Left colon (tissue), 2 donors: ENCODE data around the gene ATG4C. TPM values are rescaled to one million over a fixed set of nuclear protein-coding genes. Genes with fewer than 3 reads are reported as not detected.
"Not testable (repeated sequence)": the region's sequence is repeated elsewhere in the genome, so short reads cannot be mapped to it uniquely, and the experiment has no call there.

ENCODE experiments used
- ATAC-seq: fragments of 200-7000 bp; cut with Tn5 transposase; one replicate; pipeline ENCODE4 v1.9.1; 2020; ENCODE audit warnings: mild to moderate bottlenecking, moderate library complexity
- DNase-seq, 2 donors: peaks; one replicate each; pipeline ENCODE4 v3.0.0-alpha.2; 2020
- intact Hi-C, 2 donors: fragments of 100-400 bp; cut with DNase I in 1 of 2; cut with micrococcal nuclease in 1 of 2; formaldehyde crosslinking; loops; one replicate each; pipeline versions ENCODE4 v1.11.2 to v1.14.0; 2022; cut with DNase I, micrococcal nuclease
- total RNA-seq, 2 donors: library from RNA; stranded (reverse); fragmentation: NEBNext Ultra II Directional; extraction: Animal tissue kit (Norgen Biotek cat#: 25700); gene quantifications; one replicate each; pipeline ENCODE4 v1.2.1, GENCODE V29; 2021
- donor health status: DM: no; HTN: no; CAD: no.
- donor health status: DM: yes; HTN: yes; CAD: no.

ATG4C gene
- total RNA-seq, 2 donors from 2014 or later = 6.8 to 7.3 TPM

DNA sequence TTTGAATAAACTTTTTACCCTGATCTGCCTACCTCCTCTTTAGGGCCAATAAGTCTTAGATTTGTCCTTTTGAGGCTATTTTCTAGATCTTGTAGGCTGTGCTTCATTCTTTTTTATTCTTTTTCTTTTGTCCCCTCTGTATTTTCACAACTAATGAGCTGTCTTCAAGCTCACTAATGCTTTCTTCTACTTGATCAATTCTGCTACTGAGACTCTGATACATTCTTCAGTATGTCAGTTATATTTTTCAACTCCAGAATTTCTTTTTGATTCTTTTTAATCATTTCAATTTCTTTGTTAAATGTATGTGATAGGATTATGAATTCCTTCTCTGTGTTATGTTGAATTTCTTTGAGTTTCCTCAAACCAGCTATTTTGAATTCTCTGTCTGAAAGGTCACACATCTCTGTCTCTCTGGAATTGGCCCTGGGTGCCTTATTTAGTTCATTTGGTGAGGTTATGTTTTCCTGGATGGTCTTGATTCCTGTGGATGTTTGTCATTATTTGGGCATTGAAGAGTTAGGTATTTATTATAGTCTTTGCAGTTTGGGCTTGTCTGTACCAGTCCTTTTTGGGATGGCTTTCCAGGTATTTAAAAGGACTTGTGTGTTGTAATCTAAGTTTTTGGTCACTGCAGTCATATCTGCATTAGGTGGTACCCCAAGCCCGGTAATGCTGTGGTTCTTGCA, 11.2 kb upstream of the ATG4C start:
- intact Hi-C loops = no loop called here
- no peak for ATAC-seq
- DNase-seq = no peak

DNA sequence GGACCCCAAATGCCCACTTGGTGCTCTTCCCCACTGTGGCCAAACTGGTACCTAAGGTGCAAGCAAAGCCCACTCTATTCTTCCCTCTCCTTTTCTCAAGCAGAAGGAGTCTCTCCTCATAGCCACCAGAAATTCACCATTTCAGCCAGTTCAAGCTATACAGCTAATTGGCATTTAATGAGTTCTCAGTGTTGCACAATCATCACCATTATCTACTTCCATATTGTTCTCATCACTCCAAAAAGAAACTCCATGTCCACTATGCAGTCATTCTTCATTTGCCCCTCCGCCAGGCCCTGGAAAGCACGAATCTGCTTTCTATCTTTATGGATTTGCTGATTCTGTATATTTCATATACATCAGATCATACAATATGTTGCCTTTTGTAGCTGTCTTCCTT, 9.9 kb upstream of the ATG4C start:
- intact Hi-C loops = no loop called here
- no peak for DNase-seq
- no peak for ATAC-seq

DNA sequence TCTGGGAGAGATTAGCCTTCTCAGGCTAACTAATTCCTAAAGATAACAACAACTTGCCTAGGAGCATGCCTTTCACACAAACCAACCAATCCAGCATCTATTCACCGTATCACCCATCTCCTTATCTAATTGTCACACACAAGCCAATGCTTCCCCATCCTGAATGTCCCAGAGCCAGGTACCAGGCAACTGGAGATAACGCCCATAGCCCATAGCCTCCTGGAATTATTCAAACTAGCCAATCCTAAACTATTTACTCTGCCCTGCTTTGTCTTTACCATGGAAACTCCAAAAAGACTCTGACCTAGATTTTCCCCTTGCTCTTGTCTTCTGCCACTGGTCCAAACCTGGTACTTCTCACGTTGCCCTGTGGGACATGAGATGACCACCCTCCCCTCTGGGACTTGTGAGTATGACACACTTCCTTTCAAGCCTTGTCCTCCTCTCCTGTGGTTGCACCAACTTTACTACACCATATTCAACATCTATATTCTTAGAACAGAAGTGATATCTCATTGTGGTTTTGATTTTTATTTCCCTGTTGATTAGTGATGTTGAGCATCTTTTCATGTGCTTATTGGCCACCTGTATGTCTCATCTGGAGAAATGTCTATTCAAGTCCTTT, 8.8 kb upstream of the ATG4C start:
- intact Hi-C loops = no loop called here
- DNase-seq = no peak
- no peak for ATAC-seq

DNA sequence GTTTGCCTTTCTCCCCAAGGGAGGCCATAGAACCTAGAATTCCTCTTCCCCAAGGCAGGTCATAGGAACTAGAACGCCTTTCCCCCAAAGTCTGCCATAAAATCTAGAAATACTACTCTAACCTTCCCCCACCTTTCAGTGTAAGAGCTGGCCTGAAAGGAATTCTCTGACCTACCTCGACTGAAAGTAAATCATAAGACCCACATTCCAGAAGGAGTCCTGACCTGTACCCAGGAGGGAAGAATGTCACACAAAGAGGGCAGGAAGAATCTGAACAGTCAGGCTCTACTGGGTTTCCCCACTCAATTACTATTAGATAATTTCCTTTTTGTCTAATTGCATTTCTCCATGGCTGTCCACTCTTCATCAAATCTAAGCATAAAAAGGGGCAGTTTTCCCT, 5.7 kb upstream of the ATG4C start:
- intact Hi-C loops = no loop called here
- DNase-seq = no peak
- no peak for ATAC-seq

DNA sequence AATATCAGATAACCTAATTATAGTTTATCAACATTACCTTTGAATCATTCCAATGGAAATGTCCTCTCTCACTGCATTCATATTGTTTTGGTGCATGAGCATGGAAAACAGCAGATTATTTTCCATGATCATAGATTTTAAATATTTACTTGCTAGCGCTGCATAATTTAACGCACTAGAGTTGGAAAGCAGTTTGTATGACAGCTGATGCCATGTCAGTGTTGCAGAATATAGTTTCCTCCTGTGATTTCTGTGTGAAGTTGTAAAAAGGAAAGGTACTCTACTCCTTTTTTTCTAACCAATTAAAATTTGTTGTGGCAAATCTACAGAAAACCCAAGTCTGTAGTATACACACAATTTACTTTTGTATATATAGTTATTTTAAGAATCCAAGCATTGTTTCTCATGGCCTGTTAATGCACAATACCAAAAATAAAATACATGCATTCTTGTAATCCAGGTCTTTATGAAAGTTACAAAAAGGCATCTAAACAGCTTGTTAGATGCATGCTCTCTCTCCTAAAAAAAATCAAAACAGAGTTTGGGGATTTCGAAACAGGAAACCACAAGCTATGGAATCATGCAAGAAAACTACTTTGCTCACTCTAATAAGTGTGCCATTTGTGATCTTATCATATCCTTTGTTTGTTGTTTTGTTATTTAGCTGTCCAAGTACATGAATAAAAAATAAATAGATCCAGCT, 1.9 kb upstream of the ATG4C start:
- no peak for DNase-seq
- intact Hi-C loops = no loop called here
- no peak for ATAC-seq

DNA sequence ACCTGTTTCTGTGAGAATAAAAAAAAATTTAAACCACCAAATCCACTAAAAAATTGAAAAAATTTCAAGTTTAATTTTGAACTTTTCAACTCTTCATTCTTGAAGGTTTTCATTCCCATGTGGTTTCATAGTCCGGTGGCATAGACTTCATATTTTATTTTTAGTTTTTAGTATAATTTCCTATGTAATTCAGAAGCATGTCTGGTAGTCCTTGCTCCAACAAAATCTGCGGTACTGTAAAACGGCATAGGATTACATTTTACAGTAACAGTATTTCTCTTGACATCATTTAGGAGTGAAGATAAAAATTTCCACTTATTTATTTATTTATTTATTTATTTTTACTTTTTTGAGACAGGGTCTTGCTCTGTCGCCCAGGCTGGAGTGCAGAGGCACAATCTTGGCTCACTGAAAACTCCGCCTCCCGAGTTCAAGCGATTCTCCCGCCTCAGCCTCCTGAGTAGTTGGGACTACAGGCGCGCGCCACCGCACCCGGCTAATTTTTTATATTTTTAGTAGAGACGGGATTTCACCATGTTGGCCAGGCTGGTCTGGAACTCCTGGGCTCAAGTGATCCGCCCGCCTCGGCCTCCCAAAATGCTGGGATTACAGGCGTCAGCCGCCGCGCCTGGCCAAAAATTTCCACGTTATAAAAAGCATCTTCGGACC, 1.3 kb upstream of the ATG4C start:
- DNase-seq = peak in 1 of 2 donors; percentile 26
- intact Hi-C loops, ATAC-seq: not testable (repeated sequence)

DNA sequence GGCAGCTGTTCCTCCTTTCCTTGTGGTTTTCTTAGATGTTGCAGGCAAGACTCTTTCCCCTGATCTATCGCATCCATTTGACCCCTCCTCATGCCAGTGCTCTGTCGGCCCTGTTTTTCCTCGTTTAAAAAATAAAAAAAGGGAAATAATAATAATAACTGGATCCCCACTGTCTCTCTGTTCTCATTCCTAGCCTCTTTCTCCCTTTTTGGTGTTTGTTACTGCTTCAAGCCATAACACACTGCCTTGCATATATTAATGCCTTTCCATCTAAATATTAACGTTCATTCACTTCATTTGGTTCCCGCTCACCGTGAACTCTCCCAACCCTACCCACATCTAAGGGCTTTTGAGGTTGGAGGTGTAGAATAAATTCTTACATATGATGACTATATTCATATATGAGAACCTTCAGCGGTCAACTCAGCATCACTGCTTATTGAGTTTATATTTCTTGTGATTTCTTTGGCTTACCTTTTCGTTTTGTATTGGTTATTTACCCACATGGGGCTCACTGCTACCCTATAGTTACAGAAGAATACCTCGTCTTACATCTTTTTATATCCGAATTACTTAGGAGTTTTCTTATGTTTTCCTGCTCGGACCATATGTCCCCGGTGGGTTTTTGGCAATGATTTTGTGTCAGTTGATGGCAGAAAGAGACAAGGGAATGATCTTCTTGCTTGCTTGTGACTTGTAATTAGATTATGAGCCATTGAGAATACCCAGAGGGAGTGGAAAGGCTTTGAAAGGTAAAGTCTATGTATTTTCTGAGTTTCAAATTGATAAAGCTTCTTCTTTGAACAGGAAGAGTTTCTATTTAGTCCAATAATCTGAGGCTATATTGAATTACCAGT, 805 bp downstream of the ATG4C start:
- intact Hi-C loops = no loop called here
- peak; percentile 24 for ATAC-seq
- DNase-seq = no peak

DNA sequence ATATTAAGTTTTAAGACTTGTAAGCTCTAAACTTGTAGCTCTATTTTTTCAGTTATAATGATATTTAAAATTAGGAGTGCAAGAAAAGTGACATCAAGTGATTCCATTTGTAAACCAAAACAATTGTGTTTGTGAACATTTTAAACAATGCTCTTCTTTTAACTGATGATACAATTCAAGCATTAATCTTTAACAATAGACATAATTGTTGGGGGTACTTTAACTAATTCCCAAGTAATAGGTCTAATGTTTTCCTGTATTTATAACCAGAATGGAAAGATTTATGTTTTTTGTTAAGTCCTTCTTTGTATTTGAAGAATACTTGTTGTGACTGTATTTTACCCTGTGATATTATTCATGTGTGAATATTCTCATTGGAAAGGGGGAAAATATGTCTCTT, 6.8 kb downstream of the ATG4C start:
- ATAC-seq = no peak
- intact Hi-C loops = no loop called here
- DNase-seq = no peak

DNA sequence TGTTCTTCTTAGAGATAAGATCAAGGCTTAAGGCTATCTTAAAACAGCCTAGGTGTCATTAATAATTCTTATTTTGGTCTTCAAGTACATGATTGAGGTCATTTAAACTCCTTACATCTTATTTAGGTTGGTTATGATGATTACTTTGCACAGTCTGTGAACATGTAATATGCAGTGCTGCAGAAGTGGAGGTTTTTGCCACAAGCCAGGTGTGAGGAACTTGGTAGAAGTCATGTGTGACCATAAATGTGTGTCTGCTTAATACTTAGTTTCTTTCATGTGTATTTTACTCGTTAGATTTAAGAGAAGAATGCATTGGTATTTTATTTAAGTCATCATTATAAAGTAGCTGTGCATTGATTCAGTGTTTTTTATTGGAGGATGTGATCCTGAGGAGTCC, 10.1 kb downstream of the ATG4C start:
- ATAC-seq (no peak), DNase-seq (no peak)
- intact Hi-C loops = no loop called here

DNA sequence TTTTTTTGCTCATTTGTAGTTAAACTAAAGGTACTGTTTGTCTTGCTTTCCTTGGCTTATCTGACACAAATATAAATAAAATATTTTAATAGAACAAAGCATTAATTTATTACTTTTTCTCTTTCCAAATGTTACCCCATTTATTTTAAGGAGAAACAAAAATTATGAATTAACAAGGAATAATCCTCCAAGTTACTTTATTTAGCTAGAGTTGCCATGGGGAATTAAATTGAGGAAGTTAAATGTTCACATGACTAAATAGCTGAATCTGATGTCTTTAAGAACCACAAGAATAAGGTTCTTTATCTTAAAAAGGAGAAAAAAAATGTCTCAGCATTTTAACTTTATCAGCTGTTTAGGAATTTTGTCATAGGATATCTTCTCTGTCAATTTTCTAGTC, 12.3 kb downstream of the ATG4C start:
- no peak for DNase-seq
- intact Hi-C loops = no loop called here
- ATAC-seq = no peak

DNA sequence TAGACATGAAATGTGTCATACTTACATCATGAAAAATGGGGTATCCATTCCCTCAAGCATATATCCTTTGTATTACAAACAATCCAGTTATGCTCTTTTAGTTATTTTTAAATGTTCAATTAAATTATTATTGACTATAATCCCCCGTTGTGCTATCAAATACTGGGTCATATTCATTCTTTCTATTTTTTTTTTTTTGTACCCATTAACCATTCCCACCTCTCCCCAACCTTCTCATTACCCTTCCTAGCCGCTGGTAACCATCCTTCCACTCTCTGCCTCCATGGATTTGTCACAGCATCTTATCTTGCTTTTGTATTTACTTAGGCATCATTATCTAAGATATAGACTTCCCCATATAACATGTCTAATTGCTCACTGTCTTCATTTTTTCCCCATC, 15.8 kb downstream of the ATG4C start:
- intact Hi-C loops = no loop called here
- ATAC-seq = no peak
- no peak for DNase-seq

DNA sequence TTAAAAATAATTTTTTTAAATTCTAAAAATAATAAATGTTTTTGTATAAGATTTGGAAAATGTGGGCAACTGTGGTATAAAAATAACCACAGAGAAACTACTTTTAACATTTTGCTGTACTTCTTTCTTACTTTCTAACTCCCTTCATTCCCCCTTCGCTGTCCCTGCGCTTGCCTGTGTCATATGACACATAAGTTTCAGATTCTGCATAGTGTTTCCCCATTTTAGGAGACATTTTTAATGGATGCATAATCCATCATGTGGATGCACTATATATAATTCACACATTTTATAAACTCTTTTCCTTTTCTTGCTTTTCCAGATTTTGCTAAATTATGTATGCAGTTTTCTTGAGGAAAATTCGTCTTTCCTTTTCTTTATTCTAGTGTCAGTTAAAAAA, 16.3 kb downstream of the ATG4C start:
- DNase-seq (no peak), ATAC-seq (no peak)
- intact Hi-C loops = no loop called here

DNA sequence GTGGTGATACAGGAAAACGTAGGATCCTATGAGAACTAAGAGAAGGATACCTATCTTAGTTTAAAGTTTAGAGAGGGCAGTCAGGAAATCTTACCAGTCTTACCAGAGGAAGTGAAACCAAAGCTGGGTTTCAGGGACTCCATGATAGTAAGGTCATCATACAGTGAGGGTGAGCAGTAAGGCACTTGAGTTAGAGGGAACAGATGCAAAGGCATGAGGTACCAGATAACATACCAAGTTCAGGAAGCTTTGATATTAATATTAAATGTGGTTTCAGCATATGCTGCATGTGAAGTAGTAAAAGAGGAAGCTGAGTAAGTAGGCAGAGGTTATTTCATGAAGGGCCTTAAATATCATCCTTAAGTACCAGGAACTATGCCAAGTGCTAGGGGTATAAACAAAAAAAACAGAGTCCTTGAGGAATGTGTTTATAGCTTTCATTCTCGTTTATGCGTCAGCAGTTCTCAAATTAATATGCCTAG, 16.9 kb downstream of the ATG4C start:
- ATAC-seq = peak; percentile 48
- DNase-seq = no peak
- intact Hi-C loops = no loop called here

DNA sequence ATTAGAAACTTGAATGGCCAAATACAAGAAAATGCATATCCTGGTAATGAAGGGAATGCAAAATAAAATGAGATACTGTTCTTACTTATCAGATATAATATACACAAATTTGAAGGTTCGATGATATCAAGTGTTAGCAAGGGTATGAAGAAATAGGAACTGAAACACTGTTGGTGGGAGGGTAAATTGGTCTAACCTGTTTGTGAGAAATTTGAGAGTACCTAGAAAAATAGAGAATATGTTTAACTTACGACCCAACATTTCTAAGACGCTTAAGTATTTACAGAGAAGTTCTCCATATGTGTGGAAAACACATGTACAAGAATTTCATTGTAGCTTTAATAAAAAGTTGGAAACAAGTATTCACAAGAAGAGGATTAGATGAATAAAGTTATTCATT, 25.9 kb downstream of the ATG4C start:
- intact Hi-C loops = no loop called here
- ATAC-seq = no peak
- DNase-seq = no peak

DNA sequence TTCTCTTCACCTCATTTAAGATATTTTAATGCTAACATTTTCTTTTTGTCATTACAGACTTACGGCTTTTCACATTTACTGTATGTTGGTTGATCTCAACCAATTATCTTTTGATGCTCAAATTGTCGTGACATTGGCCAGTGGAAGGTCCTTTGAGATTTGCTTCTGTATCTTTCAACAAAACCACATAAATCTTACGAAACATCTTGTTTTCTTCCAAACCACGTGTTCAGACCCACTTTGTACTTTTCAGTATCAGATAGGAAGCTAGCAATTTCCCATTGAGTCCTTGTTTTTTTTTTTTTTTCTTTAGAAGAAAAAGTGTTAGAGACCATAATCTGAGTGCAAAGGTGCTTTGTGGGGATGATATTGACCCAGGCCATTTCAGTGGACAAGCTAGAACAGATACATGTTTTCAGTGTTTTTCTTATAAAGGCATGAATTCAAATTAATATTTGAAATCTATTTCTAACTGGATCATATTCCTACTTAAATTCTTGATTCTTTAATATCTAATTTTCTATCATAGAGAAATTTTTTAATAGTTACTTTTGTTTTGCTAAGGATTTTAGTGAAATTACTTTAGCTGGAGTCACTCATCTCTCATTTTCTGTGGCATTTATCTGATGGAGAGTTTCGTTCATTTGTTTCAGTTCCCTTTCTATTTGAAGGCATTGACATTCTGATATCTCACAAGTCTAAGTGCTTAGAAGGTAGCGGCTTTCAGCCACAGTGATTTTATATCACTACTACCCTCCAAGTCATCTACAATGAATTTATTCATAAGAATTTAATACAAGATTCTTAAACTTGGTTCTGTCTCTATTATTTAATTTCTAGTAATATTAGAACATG, 26.7 kb downstream of the ATG4C start:
- no peak for DNase-seq
- intact Hi-C loops = no loop called here
- ATAC-seq = no peak

DNA sequence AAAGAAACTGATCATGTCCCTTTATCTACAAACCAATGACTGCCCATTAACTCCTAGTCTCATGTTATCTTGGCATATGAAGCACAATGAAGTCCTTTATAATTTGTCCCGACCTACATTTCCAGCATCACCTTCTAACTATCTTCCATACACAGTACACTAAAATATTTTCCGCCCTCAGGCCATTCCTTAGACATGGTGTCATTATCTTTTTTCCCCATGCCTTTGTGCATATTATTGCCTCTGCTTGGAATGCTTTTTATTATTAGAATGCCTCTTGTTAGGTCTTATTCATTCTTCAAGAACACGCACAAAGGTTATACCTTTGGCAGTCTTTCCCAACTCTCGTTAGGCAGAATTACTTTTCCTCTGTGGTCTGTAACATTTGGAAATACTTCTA, 39.6 kb downstream of the ATG4C start:
- no peak for ATAC-seq
- DNase-seq = no peak
- intact Hi-C loops = no loop called here

DNA sequence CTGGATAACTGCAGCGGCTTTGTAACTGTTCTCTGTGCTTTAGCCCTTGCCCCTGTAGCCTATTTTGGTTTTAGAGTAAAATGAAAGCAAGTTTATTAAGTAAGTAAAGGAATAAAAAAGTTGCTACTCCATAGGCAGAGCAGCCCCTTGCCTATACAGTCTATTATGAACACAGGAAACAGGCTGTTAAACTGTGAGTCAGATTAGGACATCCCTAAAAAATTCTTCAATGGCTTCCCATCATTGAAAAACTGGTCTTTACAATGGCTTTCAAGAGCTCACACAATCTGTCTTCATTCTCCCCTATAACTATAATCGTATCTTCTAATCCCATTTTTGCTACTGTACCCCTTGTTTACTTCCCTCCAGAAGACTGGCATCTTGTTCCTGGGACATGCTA, 43.0 kb downstream of the ATG4C start:
- no peak for DNase-seq
- intact Hi-C loops = no loop called here
- ATAC-seq = no peak

DNA sequence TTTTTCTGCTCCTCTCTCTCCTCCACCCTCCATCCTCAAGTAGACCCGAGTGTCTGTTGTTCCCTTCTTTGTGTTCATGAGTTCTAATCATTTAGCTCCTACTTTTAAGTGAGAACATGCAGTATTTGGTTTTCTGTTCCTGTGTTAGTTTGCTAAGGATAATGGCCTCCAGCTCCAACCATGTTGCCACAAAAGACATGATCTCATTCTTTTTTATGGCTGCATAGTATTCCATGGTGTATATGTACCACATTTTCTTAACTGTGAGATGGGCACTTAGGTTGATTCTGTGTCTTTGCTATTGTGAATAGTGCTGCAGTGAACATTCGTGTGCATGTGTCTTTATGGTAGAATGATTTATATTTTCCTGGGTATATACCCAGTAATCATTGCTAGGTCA, 43.9 kb downstream of the ATG4C start:
- intact Hi-C loops, DNase-seq, ATAC-seq: not testable (repeated sequence)
